T-helper 2 cell (primary cell): ENCODE results near the gene LGSN.
"Not testable (repeated sequence)": the region's sequence is repeated elsewhere in the genome, so short reads cannot be mapped to it uniquely, and the experiment has no call there.

Source experiments
- DNase-seq, 5 experiments: peaks; one replicate each; pipeline versions ENCODE4 v3.0.0 to v3.0.0-alpha.2; 2012 to 2022
- total RNA-seq, 2 donors: gene quantifications; one replicate each; lab custom pipeline; 2026; lab: John Stamatoyannopoulos, UW

The LGSN gene, protein sequence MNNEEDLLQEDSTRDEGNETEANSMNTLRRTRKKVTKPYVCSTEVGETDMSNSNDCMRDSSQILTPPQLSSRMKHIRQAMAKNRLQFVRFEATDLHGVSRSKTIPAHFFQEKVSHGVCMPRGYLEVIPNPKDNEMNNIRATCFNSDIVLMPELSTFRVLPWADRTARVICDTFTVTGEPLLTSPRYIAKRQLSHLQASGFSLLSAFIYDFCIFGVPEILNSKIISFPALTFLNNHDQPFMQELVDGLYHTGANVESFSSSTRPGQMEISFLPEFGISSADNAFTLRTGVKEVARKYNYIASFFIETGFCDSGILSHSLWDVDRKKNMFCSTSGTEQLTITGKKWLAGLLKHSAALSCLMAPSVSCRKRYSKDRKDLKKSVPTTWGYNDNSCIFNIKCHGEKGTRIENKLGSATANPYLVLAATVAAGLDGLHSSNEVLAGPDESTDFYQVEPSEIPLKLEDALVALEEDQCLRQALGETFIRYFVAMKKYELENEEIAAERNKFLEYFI
- 0 to 0.20 reads per million in 2 donors for total RNA-seq

DNA sequence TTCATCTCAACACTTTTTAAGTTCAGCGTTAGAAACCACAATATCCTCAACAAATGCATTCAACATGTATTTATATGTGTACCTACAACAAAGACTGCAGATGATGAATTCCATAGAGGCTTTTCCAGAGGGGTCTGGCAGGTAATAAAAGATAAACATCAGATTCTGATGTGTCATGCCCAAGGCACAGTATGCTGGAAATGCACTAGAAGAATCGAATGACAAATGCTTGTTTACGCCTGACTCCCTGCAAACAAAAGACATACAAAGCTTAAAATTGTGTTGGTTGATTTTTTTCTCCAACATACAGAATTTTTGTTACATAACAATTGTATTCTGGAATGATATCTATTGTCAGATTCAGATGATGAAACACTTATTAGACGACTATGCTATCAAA lies at the start of gene LGSN:
LGSN (minus strand) TSS at position 45 of the 400 bp plus-strand sequence; CDS start at position 5, 40 bp downstream.
- no peak for DNase-seq

DNA sequence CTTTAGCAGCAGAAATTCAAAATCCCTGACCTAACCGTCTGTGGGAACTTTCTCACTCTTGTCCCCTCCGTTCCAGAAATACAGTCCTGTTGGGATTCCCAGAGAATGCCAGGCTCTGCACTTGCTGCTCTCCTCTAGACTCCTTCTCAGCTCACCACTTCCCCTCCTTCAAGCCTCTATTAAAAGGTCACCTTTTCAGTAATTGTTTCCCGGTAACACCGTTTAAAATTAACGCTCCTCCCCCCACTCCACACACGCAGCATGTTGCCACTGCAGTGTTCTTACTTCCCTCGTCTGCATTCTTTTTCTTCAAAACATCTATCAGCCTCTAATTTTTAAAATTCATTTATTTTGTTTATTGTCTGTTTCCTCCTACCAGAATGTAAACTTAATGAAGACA lies 48.6 kb upstream of the LGSN start:
- DNase-seq = no peak

DNA sequence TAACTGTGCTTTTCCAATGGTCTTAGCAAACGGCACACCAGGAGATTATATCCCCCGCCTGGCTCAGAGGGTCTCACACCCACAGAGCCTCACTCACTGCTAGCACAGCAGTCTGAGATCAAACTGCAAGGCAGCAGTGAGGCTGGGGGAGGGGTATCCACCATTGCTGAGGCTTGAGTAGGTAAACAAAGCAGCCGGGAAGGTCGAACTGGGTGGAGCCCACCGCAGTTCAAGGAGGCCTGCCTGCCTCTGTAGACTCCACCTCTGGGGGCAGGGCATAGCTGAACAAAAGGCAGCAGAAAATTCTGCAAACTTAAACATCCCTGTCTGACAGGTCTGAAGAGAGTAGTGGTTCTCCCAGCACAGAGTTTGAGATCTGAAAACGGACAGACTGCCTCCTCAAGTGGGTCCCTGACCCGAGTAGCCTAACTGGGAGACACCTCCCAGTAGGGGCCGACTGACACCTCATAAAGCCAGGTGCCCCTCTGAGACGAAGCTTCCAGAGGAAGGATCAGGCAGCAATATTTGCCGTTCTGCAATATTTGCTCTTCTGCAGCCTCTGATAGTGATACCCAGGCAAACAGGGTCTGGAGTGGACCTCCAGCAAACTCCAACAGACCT lies 42.8 kb upstream of the LGSN start:
- not testable (repeated sequence) for DNase-seq

DNA sequence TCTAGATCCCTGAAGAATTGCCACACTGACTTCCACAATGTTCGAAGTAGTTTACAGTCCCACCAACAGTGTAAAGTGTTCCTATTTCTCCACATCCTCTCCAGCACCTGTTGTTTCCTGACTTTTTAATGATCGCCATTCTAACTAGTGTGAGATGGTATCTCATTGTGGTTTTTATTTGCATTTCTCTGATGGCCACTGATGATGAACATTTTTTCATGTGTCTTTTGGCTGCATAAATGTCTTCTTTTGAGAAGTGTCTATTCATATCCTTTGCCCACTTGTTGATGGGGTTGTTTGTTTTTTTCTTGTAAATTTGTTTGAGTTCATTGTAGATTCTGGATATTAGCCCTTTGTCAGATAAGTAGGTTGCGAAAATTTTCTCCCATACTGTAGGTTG lies 37.6 kb upstream of the LGSN start:
- DNase-seq = not testable (repeated sequence)

DNA sequence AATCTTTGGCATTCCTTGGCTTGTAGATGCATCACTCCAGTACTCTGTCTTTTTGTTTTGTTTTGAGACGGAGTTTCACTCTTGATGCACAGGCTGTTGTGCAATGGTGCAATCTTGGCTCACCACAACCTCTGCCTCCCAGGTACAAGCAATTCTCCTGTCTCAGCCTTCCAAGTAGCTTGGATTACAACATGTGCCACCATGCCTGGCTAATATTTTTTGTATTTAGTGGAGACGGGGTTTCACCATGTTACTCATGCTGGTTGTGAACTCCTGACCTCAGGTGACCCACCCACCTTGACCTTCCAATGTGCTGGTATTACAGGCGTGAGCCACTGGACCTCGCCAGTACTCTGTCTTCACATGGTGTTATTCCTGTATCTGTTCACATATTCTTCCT lies 35.8 kb upstream of the LGSN start:
- DNase-seq = no peak

DNA sequence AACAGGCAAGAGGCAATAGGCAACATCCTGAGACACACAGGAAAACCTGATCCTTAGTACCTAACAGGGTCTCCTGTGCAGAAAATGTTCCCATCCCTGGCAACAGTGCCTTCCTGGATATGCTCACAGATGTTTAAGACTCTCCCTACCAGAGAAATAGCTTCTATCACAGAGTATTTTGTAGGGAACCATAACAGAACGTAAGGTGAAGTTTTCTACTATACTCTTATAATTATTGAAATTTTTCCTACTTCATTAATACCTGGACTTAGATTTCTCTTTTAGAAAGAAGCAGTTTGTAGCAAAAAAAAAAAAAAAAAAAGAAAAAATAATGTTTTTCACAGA lies 33.5 kb upstream of the LGSN start:
- no peak for DNase-seq

DNA sequence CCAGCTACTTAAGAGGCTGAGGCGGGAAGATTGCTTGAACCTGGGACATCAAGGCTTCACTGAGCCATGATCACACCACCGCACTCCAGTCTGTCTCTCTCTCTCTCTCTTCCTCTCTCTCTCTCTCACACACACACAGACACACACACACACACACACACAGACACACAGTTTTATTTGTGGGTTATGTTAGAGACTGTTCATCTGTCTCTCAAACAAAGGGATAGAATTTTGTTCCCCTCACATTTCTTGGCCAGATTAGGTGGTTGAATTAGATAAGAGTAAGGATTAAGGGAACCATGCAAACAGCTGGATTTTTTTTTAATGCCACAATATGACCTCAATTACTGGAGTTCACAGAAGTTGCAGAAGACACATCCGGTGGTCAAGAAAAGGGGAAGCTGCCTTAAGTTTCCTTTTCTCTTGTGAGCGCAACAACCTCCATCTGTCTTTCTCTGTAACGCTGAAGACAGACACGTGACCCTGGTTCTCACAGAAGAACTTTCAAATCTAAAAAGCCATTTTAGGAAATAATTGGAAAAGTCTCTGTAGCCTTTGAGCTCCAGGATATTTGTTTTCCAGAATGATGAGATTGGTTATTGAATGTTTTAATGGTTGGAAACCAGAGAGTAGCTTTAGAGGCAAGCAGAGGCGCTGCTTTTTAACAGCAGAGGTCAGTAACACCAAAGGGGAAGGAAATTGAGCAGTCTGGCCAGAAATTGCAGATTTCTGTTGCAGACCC lies 32.9 kb upstream of the LGSN start:
- DNase-seq = peak in 1 of 5 experiments; percentile 37

DNA sequence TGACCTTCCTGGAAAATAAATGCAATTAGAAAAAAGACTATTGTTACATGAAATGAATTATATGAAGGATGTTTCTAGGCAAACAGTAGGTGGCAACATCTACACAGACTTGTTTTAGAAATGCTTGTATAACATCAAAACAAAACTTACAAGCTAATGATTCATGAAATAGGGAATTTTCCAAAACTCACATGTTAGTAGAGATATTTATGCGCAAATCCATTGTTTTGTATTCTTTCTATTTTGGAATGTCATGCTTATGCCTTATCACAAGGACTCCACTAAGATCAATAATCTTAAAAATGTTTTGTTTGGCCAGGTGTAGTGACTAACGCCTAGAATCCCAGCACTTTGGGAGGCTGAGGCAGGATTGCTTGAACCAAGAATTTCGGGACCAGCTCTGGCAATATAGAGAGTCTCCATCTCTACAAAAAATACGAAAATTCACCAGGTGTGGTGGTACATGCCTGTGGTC lies 32.3 kb upstream of the LGSN start:
- peak in 1 of 5 experiments; percentile 43 for DNase-seq

DNA sequence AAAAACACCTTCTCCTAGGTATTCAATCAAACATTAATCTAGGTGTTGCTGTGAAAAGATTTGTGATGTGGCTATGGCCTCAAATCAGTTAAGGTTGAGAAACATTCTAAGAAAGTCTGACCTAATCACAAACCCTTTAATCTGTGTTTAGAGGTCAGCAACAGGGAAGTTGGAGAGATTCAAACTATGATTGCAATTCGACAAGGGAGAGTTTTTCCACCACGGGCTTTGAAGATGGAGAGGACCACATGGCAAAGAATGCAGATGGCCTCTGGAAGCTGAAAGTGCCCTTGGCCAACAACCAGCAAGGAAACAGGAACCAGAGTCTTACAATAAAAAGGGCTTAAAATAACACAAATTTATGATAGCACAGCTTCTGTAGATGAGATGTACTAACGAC lies 29.6 kb upstream of the LGSN start:
- no peak for DNase-seq

DNA sequence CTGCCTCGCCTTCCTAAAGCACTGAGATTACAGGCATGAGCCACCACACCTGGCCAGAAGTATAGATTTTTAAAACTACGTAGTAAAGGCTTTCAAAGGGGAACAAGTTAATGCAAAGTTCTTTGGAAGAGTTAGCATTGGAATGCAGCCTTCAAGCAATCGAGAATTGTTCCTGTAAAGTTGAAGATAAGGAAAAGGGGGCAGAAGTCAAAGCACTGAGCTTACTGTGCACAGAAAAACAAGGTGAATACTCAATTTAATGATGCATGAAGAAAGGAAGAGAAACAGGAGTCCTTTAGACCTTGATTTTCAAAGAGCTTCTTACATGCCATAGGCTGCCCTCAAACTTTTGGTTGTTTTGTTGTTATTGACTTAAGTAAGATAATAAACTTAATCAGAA lies 29.1 kb upstream of the LGSN start:
- DNase-seq = no peak

DNA sequence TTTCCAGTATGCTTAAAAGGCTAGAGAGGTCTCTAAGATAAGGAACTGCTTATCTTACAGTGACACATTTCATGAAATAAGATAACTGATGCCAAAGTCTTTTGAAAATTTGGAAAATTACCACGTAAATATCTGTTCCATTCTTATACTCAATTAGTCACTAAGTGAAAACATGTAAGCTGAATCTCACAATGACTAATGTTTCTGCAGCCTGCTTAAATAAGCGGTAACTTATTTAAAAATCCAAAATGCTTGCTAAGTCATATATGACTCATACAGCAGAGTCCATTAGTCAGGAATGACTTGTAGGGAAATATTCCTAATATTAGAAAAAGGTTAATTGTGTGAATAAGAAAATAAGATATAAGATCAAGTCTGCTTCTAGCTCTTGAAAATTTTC lies 27.8 kb upstream of the LGSN start:
- DNase-seq = peak in 1 of 5 experiments; percentile 19

DNA sequence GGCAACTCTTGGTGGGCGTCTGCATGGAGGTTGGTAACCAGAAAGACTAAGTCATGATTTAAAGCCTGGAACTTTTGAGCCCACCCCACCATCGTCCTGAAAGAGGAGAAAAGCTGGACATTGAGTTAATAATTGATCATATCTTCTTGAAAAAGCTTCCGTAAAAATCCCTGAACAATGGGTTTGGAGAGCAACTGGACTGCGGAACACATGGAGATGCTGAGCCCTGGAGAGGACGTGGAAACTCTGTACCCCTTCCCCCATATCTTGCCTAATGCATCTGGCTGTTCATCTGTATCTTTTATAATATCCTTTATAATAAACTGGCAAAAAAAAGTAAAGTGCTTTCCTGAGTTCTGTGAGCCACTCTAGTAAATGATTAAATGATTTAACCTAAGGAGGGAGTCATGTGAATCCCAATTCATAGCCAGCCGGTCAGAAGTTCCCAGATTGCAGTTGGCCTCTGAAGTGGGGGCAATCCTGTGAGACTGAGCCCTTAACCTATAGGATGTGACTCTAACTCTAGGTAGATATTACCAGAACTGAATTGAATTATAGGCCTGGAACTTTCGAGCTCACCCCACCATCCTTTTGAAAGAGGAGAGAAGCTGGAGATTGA lies 26.5 kb upstream of the LGSN start:
- no peak for DNase-seq

DNA sequence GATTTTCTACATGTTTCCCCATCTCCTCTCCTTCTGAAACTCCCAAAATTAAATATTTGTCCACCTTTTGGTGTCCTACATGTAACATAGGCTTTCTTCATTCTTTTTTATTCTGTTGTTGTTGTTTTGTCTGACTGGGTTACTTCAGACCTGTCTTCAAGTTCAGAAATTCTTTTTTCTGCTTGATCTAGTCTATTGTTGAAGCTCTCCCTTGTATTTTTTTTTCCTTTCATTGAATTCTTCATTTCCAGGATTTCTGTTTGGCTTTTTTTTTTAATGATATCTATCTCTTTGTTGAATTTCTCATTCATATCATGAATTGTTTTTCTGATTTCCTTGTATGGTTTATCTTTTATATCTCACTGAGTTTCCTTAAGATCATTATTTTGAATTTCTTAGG lies 20.6 kb upstream of the LGSN start:
- DNase-seq = no peak

DNA sequence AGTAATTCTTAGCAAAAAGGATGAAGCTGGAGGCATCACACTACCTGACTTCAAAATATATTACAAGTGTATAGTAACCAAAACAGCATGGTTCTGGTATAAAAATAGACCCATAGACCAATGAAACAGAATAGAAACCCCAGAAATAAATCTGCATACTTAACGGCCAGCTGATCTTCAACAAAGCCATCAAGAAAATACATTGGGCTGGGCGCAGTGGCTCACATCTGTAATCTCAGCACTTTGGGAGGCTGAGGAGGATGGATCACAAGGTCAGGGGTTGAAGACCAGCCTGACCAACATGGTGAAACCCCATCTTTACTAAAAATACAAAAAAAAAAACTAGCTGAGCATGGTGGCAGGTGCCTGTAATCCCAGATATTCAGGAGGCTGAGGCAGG lies 14.9 kb upstream of the LGSN start:
- not testable (repeated sequence) for DNase-seq

DNA sequence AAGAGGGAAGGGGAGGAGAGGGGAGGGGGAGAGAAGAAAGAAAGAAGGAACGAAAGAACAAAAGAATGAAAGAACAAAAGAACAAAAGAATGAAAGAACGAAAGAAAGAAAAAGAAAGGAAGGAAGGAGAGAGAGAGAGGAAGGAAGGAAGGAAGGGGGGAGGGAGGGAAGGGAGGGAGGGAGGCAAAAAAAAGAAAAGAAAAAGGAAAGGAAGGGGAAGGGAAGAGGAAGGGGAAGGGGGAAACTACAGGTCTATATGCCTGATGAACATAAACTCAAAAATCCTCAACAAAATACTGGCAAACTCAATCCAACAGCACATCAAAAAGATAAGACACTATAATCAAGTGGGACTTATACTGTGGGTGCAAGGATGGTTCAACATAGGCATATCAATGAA lies 13.7 kb upstream of the LGSN start:
- DNase-seq = no peak

DNA sequence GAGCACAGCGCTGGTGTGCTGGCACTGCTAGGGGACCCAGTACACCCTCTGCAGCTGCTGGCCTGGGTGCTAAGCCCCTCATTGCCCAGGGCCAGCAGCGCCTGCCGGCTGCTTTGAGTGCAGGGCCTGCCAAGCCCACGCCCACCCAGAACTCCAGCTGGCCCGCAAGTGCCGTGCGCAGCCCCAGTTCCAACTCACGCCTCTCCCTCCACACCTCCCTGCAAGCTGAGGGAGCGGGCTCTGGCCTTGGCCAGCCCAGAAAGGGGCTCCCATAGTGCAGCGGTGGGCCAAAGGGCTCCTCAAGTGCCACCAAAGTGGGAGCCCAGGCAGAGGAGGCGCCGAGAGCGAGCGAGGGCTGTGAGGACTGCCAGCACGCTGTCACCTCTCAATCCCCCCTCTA lies 6.8 kb upstream of the LGSN start:
- DNase-seq = not testable (repeated sequence)

DNA sequence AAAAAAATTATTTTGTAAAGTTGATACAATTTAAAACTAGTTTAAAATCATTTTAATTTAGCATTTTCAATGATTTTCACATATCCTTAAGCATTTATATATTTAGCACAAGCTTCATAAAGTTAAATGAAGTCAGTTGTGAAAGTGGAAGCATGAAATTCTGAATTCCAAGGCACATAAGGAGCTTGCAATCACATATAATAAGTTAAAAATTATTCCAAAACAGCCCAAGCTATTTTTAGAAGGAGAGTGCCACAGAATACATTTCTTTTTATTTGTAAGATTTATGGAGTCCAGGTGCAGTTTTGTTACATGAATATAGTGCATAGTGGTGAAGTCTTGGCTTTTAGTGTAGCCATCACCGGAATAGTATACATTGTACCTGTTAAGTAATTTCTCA lies 3.2 kb upstream of the LGSN start:
- DNase-seq = no peak

DNA sequence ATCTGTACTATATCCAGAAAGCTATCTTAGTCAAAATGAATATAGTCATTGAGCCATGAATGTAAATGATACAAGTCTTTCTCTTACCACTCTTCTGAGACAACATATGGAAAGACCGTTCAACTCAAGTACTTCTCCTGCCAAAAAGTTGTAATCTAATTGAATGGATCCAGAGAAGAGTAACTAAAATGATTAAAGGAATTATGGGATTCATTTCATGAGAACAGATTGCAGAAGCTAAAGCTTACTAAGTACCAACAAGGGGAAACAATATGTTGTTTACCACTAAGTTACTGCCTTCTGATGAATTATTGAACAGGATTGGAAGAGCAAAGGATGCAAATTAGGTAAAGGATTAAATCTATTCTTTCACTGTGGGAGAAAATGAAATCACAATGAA lies 2.0 kb upstream of the LGSN start:
- no peak for DNase-seq

DNA sequence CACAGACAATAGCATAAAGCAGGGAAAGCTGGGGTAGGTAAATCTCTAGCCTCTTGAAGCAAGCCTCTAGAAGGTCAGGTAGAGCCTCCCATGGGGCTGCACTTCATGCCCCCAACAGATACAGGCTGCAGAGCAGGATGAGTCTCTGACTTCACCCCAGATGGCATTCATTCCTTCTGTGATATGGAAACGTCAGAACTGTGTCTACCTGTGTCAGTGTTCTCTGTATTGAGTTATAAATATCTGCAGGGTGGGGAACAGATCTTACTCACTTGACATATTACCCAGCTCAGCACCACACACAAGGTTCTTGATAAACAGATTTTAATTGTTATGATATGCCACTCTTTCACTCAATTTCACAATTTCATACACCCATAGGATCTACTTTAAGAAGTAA lies 2.1 kb downstream of the LGSN start:
- DNase-seq = no peak

DNA sequence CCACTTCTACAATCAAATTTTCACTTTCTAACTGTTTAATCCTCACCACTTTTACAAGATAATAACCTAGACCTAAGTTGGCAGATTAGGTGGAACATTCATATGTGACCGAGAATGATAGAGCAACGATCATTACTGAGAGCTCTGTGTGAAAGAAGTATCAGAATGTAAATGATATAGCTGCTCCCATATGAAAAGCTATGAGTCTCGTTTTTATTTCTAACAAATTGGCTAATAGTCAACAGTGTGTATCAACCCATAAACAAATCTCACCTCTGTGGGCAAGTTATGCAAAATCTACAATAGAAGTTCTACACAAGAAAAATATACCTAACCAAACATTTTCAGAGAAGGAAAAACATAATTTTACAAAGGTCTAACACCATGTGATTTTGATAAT lies 3.7 kb downstream of the LGSN start:
- no peak for DNase-seq

DNA sequence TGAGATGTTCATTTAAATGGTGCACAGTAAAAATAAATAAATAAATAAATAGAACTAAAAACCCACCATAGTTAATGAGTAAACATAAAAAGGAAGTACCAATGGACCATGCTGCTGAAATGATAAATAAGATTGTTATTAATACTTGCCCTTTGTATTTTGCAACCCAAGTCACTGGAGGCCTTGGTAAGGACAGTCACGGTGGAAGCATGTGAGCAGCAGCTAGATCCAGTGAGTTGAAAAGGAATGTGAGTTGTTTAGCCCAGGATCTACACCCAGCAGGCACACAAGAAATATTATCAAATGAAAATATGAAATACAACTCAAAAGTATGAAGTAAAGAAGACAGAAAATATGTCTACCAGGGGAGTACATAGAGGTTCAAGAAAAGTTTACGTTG lies 6.7 kb downstream of the LGSN start:
- no peak for DNase-seq

DNA sequence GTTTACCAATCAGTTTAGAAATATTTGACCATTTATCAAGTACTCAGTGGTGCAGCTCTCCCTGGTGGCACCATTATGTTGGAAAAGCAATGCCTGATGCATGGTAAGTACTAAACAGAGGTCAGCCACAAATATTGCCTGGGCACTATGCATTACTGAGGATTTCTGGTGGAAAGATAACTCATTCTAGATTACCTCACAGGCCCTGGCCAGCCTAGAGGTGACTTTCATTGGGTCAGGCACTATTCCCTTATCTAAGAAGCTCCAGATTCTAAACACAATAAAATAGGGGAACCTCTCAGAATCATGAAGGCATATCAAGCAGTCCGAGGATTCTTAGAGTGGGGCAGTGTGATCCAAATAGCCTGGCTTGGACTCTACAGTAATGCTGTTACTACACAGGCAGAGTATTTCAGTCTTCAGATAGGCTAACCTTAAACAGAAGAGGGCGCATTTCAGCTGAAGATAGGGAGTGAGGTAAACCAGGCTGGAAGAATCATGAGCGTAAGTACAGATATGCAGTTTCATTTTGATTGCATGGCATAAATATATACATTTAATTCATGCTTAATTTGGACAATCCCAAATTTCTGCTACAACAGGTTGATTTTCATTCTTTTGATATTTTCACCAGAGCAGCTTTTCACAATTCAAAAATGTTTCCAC lies 12.1 kb downstream of the LGSN start:
- peak in 1 of 5 experiments; percentile 57 for DNase-seq
